ENCODE measurements around the gene WIPF2.

Gene WIPF2

DNA sequence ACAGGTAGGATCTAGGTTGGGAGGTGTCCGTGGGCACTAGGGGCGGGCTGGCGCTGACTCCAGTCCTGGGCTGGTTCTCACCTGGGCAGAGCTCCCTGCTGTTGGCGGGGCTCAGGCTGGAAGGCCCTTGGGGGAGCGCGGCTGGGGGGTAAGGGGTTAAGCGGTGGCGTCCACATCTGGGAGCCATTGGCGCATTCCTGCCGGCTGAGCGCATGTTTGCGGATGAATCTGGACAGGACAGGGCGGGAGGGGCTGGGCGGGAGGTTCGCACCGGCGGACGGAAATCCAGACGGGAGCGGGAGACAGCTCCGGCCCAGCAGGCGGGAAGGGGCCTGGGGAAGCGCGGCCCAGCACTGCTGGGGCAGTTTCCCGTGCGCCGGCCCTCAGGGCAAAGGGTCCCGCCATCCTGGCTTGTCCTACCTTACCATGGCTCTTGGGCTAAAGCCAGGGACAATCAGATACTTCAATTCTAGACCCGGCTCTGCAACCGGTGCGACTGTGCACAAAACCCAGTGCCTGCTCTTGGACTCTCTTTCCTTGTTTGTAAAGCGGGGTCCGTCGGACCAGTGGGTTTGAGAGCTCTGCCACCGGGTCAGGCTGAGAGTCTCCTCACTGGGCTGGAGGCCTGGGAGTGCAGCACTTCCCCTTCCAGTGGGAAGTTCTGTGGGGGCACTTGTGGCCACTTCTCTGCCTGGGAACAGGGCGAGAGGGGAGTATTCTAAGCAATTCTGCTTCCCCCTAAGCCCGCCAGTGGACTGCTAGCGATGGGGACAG, 97.7 kb downstream of the WIPF2 start (continued):
- TF ChIP-seq, protein P1, sequence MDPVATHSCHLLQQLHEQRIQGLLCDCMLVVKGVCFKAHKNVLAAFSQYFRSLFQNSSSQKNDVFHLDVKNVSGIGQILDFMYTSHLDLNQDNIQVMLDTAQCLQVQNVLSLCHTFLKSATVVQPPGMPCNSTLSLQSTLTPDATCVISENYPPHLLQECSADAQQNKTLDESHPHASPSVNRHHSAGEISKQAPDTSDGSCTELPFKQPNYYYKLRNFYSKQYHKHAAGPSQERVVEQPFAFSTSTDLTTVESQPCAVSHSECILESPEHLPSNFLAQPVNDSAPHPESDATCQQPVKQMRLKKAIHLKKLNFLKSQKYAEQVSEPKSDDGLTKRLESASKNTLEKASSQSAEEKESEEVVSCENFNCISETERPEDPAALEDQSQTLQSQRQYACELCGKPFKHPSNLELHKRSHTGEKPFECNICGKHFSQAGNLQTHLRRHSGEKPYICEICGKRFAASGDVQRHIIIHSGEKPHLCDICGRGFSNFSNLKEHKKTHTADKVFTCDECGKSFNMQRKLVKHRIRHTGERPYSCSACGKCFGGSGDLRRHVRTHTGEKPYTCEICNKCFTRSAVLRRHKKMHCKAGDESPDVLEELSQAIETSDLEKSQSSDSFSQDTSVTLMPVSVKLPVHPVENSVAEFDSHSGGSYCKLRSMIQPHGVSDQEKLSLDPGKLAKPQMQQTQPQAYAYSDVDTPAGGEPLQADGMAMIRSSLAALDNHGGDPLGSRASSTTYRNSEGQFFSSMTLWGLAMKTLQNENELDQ (tag by site-specific recombination; IDR thresholded peaks at IDR 0.05; ENCODE audit: low read depth), result no peak
- TF ChIP-seq ZNF571 (tag by site-specific recombination; IDR thresholded peaks at IDR 0.05) (no peak), GLI4 (tag by site-specific recombination; IDR thresholded peaks at IDR 0.05) (no peak), ZNF274 (IDR thresholded peaks at IDR 0.05; ENCODE audit: low read length) (no peak), ZNF274 (tag by site-specific recombination; IDR thresholded peaks at IDR 0.05; ENCODE audit: borderline replicate concordance) (no peak), ZNF416 (tag by site-specific recombination; IDR thresholded peaks at IDR 0.05) (no peak), ZNF335 (tag by site-specific recombination; conservative IDR thresholded peaks at IDR 0.05) (peak; percentile 87), HOXA7 (CRISPR knock-in tag; IDR thresholded peaks at IDR 0.05; ENCODE audit: borderline replicate concordance) (no peak), TRIM28 (IDR thresholded peaks at IDR 0.05; ENCODE audit: borderline replicate concordance, low read length) (no peak), ZSCAN16 (tag by site-specific recombination; IDR thresholded peaks at IDR 0.05) (no peak), ZFP37 (tag by site-specific recombination; IDR thresholded peaks at IDR 0.05) (no peak), ZNF324 (tag by site-specific recombination; IDR thresholded peaks at IDR 0.05) (0 out of 2 replicates have a peak, but pooled peaks have one; percentile 31), ZNF23 (tag by site-specific recombination; IDR thresholded peaks at IDR 0.05; ENCODE audit: borderline replicate concordance) (no peak), ZSCAN30 (tag by site-specific recombination; IDR thresholded peaks at IDR 0.05) (0 out of 2 replicates have a peak, but pooled peaks have one; percentile 14), ZNF610 (tag by site-specific recombination; IDR thresholded peaks at IDR 0.05; ENCODE audit: borderline replicate concordance) (no peak), KLF9 (tag by site-specific recombination; IDR thresholded peaks at IDR 0.05; ENCODE audit: low read depth) (0 out of 2 replicates have a peak, but pooled peaks have one; percentile 8), ZNF555 (tag by site-specific recombination; conservative IDR thresholded peaks at IDR 0.05) (no peak), ZNF146 (tag by site-specific recombination; IDR thresholded peaks at IDR 0.05) (0 out of 2 replicates have a peak, but pooled peaks have one; percentile 3), ZNF558 (tag by site-specific recombination; IDR thresholded peaks at IDR 0.05) (no peak), ZNF629 (tag by site-specific recombination; IDR thresholded peaks at IDR 0.05) (peak; percentile 66), HOXD13 (CRISPR knock-in tag; IDR thresholded peaks at IDR 0.05; ENCODE audit: borderline replicate concordance) (no peak), KLF8 (tag by site-specific recombination; IDR thresholded peaks at IDR 0.05) (peak; percentile 53; the same call in 1 of the 2 replicates), ZNF155 (tag by site-specific recombination; IDR thresholded peaks at IDR 0.05) (no peak), ZNF664 (tag by site-specific recombination; IDR thresholded peaks at IDR 0.05) (no peak)
- TF ChIP-seq, protein P2, sequence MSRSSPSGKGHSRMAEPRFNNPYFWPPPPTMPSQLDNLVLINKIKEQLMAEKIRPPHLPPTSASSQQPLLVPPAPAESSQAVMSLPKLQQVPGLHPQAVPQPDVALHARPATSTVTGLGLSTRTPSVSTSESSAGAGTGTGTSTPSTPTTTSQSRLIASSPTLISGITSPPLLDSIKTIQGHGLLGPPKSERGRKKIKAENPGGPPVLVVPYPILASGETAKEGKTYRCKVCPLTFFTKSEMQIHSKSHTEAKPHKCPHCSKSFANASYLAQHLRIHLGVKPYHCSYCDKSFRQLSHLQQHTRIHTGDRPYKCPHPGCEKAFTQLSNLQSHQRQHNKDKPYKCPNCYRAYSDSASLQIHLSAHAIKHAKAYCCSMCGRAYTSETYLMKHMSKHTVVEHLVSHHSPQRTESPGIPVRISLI (tag by site-specific recombination; IDR thresholded peaks at IDR 0.05), result no peak
- TF ChIP-seq, protein P3, sequence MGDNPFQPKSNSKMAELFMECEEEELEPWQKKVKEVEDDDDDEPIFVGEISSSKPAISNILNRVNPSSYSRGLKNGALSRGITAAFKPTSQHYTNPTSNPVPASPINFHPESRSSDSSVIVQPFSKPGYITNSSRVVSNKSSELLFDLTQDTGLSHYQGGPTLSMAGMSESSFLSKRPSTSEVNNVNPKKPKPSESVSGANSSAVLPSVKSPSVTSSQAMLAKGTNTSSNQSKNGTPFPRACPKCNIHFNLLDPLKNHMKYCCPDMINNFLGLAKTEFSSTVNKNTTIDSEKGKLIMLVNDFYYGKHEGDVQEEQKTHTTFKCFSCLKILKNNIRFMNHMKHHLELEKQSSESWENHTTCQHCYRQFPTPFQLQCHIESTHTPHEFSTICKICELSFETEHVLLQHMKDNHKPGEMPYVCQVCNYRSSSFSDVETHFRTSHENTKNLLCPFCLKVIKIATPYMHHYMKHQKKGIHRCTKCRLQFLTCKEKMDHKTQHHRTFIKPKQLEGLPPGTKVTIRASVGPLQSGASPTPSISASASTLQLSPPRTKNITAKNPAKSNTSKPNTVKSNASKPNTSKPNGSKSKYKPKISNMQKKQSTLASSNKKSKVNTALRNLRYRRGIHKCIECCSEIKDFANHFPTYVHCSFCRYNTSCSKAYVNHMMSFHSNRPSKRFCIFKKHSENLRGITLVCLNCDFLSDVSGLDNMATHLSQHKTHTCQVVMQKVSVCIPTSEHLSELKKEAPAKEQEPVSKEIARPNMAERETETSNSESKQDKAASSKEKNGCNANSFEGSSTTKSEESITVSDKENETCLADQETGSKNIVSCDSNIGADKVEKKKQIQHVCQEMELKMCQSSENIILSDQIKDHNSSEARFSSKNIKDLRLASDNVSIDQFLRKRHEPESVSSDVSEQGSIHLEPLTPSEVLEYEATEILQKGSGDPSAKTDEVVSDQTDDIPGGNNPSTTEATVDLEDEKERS (tag by site-specific recombination; IDR thresholded peaks at IDR 0.05), result no peak
- TF ChIP-seq, protein P4, sequence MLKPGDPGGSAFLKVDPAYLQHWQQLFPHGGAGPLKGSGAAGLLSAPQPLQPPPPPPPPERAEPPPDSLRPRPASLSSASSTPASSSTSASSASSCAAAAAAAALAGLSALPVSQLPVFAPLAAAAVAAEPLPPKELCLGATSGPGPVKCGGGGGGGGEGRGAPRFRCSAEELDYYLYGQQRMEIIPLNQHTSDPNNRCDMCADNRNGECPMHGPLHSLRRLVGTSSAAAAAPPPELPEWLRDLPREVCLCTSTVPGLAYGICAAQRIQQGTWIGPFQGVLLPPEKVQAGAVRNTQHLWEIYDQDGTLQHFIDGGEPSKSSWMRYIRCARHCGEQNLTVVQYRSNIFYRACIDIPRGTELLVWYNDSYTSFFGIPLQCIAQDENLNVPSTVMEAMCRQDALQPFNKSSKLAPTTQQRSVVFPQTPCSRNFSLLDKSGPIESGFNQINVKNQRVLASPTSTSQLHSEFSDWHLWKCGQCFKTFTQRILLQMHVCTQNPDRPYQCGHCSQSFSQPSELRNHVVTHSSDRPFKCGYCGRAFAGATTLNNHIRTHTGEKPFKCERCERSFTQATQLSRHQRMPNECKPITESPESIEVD (tag by site-specific recombination; IDR thresholded peaks at IDR 0.05), result no peak
- TF ChIP-seq, protein P5, sequence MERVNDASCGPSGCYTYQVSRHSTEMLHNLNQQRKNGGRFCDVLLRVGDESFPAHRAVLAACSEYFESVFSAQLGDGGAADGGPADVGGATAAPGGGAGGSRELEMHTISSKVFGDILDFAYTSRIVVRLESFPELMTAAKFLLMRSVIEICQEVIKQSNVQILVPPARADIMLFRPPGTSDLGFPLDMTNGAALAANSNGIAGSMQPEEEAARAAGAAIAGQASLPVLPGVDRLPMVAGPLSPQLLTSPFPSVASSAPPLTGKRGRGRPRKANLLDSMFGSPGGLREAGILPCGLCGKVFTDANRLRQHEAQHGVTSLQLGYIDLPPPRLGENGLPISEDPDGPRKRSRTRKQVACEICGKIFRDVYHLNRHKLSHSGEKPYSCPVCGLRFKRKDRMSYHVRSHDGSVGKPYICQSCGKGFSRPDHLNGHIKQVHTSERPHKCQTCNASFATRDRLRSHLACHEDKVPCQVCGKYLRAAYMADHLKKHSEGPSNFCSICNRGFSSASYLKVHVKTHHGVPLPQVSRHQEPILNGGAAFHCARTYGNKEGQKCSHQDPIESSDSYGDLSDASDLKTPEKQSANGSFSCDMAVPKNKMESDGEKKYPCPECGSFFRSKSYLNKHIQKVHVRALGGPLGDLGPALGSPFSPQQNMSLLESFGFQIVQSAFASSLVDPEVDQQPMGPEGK (tag by site-specific recombination; IDR thresholded peaks at IDR 0.05), result peak; percentile 87
- TF ChIP-seq, protein P6, sequence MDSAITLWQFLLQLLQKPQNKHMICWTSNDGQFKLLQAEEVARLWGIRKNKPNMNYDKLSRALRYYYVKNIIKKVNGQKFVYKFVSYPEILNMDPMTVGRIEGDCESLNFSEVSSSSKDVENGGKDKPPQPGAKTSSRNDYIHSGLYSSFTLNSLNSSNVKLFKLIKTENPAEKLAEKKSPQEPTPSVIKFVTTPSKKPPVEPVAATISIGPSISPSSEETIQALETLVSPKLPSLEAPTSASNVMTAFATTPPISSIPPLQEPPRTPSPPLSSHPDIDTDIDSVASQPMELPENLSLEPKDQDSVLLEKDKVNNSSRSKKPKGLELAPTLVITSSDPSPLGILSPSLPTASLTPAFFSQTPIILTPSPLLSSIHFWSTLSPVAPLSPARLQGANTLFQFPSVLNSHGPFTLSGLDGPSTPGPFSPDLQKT (IDR thresholded peaks at IDR 0.05; ENCODE audit: borderline replicate concordance, low read depth, low read length), result no peak
